Activated T-cell treated with anti-CD3 and anti-CD28 coated beads, Interleukin-2, amount 50 U/mL, for 4 hours (primary cell): Measurements from ENCODE around the gene EXOG. TPM values are rescaled to one million over a fixed set of nuclear protein-coding genes. Genes with fewer than 3 reads are reported as not detected.
"Not testable (repeated sequence)": the region's sequence is repeated elsewhere in the genome, so short reads cannot be mapped to it uniquely, and the experiment has no call there.

Experiments
- ATAC-seq, 2 donors: fragments of 200-7000 bp; cut with Tn5 transposase; one replicate each; pipeline ENCODE4 v1.10.0; 2021
- DNase-seq: peaks from one replicate; pipeline ENCODE4 v3.0.0-alpha.2; 2020
- H3K27me3 Mint-ChIP-seq: one replicate; pipeline ENCODE4 v1.8.0; 2021; ENCODE audit warnings: low read depth, mixed read lengths
- H3K36me3 Mint-ChIP-seq: one replicate; pipeline ENCODE4 v1.8.0; 2022; ENCODE audit warnings: mixed read lengths; ENCODE audit not compliant: insufficient read depth
- H3K4me1 Mint-ChIP-seq: one replicate; pipeline ENCODE4 v1.8.0; 2021; ENCODE audit warnings: low read depth, mixed read lengths
- H3K4me3 Mint-ChIP-seq: one replicate; pipeline ENCODE4 v1.8.0; 2021; ENCODE audit warnings: mild to moderate bottlenecking, moderate library complexity, mixed read lengths
- H3K9me3 Mint-ChIP-seq: one replicate; pipeline ENCODE4 v1.8.0; 2021; ENCODE audit warnings: mixed read lengths
- total RNA-seq, 3 donors: library from RNA; stranded (reverse); gene quantifications; one replicate each; pipeline ENCODE4 v1.2.1, GENCODE V29; 2021

EXOG gene
- total RNA-seq, 3 donors from 2014 or later = 18.8 to 22.7 (median 21.7) TPM

DNA sequence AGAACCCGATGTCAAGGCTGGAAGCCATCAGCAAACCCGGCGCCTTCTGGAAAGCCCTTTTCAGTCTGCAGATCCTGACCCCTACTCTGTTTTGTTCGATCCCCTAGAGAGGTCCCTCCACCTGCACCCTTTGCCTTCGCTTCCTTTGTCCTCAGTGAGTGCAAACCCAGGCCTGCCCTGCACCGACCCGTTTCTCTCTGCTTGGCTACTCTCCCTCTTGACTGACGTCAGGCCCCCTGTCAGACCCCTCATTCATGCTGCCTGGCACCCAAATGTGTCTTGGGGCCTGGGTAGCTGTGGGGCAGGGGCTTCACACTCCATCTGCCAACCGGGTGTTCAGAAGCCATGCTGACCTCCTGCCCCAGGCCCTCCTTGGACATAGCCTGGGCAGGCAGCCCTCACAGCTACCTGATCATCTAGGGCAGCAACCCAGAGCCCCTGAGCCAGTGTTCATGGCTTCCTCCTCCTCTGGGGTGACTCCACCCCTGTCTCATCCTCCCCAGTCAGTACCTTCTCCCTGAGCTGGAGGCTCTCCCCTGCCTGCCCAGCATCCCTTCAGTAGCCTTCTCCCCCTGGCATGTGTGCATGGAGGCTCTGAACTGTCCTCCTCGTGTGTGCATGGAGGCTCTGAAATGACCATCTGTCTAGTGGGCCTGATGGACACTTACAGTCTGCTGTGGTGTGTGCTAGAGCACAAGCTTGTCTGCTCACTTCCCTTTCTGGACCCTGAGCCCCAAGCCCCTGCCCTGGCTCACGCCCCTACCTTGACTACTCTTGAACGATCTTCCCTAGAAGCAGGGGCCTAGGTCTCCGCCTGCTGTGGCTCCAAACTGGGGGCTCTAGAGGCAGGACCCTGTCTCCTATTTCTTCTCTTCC, 69.4 kb downstream of the EXOG start:
- no peak overlapping the region for H3K4me3 Mint-ChIP-seq
- DNase-seq = no peak
- H3K4me1 Mint-ChIP-seq = no peaks in the 10 kb centered on the region
- no peaks in the 10 kb centered on the region for H3K27me3 Mint-ChIP-seq
- peak in 1 of 2 donors; percentile 23 for ATAC-seq
- H3K36me3 Mint-ChIP-seq = no peaks in the 10 kb centered on the region
- no peaks in the 10 kb centered on the region for H3K9me3 Mint-ChIP-seq

DNA sequence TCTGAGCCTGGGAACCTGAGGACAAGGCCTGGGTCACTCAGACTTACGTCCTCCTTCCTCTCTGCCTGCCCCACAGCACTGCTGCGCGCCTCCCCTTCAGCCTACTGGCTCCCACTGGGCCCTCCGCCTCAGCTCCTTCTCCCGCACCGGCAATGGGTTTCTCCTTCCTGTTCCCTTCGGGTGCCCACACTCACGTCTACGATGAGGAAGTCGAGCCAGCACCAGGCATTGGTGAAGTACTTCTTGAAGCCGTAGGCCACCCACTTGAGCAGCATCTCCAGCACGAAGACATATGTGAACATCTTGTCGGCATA, 70.0 kb downstream of the EXOG start:
- Mint-ChIP-seq H3K9me3 (no peaks in the 10 kb centered on the region), H3K4me3 (no peak overlapping the region), H3K27me3 (no peaks in the 10 kb centered on the region), H3K4me1 (no peaks in the 10 kb centered on the region), H3K36me3 (no peaks in the 10 kb centered on the region)
- ATAC-seq (no peak), DNase-seq (no peak)

DNA sequence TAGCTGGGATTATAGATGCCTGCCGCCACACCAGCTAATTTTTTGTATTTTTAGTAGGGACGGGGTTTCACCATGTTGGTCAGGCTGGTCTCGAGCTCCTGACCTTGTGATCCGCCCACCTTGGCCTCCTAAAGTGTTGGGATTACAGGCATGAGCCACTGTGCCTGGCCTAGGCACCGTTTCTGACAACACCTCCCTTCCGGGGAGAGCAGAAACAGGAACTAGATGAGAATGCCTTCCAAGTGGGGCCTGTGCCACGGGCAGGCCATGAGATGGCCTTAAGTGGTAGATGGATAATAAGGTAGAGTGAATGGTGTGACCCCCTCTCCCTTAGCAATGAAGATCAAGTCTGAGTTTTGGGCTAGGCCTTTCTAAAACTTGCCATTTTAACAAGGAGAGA, 70.7 kb downstream of the EXOG start:
- H3K4me3 Mint-ChIP-seq, ATAC-seq, H3K4me1 Mint-ChIP-seq, H3K36me3 Mint-ChIP-seq, DNase-seq, H3K9me3 Mint-ChIP-seq, H3K27me3 Mint-ChIP-seq: not testable (repeated sequence)

DNA sequence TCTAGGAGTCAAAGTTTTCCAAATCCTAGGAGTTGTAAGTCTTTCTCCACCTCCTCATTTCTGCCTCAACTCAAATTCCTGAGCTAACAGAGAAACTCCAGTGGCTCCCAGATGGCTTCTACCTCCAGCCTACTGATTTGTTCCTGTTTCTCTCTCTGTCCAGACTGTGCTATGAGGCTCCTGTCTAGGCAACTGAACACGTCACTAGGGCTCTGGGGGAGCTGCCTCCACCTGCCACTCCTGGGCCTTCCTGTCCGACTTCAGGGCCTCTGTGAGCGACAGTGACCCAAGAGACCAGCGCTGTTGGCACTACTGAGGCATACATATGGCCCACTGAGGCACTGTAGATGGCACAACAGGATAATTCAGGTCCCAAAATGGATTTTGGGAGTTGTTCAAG, 71.4 kb downstream of the EXOG start:
- Mint-ChIP-seq H3K27me3 (no peaks in the 10 kb centered on the region), H3K4me3 (no peak overlapping the region), H3K4me1 (no peaks in the 10 kb centered on the region), H3K9me3 (no peaks in the 10 kb centered on the region), H3K36me3 (no peaks in the 10 kb centered on the region)
- ATAC-seq (no peak), DNase-seq (no peak)

DNA sequence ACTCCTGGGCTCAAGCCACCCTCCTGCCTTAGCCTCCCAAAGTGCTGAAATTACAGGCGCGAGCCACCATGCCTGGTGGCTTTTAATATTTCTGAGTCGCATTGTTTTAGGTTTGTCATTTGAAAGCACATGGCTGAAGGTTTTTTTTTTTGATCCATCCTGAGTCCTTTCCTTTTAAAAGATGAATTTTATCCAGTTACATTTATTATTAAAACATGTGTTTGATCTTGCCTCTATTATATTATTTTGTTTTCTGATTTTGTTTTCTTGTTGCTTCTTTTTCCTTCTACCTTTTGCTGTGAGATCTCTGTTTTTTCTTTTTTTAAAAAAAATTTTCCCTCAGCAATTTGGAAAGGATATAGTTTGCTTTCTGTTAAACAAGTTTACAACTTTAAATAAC, 77.0 kb downstream of the EXOG start:
- no peak overlapping the region for H3K4me3 Mint-ChIP-seq
- no peaks in the 10 kb centered on the region for H3K36me3 Mint-ChIP-seq
- no peaks in the 10 kb centered on the region for H3K9me3 Mint-ChIP-seq
- no peaks in the 10 kb centered on the region for H3K4me1 Mint-ChIP-seq
- DNase-seq (no peak), ATAC-seq (no peak)
- no peaks in the 10 kb centered on the region for H3K27me3 Mint-ChIP-seq

DNA sequence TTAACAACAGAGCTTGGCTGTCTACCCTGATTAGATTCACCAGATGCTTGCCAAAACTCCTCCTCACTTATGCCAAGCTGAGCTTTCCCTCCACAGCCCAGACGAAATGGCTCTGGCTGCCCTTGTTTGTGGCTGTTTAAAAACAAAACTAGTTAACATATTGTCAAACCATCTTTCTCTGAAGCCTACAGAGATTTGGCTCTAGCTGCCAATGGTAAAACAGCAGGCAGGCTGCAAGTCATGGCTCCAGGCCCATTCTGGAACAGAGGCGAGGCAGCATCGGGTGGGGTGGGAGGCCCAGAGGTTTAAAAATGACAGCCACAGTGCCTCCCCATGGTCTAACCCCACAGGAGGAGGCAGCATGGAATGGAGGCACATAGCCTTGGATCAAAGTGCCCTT, 77.4 kb downstream of the EXOG start:
- Mint-ChIP-seq H3K36me3 (no peaks in the 10 kb centered on the region), H3K27me3 (no peaks in the 10 kb centered on the region), H3K4me3 (no peak overlapping the region), H3K4me1 (no peaks in the 10 kb centered on the region), H3K9me3 (no peaks in the 10 kb centered on the region)
- no peak for ATAC-seq
- no peak for DNase-seq

DNA sequence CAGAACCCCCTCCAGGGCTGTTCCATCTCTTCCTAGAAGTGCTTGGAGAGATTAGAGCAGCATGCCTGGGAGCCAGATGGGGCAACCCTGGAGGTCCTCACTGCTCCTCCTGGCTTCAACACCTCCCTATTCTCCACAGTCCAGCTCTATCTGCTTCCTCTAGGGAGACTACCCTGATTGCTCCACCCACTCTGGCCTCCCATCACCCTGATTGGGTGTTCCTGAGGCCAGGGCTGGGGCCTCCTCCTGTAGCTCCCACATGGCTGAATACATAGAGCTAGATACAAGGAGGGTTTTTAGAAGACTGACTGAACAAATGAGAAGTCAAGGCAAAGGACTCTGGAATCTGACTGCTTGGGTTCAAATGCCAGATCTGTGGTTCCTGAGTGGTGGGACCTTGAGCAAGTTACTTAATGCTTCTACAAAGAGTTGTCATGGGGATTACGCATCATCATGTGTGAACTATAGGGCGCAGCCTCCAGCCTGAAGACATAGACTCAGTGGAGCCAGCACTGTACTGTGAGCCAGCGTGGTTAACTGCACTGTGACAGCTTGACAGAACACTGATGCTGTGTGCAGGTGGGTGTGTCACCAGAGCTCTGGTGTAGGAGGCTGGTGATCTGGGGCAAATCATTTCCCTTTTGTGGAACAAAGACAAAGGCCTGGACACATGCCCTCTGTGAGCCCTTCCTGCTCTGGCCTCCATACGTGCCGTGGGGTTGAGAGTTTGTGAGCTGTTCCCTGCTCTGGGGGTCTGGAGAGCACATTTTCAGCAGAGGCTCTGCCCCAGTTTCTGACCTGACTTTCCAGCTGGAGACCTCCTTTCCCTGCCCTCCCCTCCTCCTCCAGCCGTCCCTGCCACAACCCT, 78.5 kb downstream of the EXOG start:
- ATAC-seq (no peak), DNase-seq (no peak)
- Mint-ChIP-seq H3K4me3 (no peak overlapping the region), H3K9me3 (no peaks in the 10 kb centered on the region), H3K36me3 (no peaks in the 10 kb centered on the region), H3K27me3 (peaks cover 1% of the 10 kb centered on the region), H3K4me1 (no peaks in the 10 kb centered on the region)

DNA sequence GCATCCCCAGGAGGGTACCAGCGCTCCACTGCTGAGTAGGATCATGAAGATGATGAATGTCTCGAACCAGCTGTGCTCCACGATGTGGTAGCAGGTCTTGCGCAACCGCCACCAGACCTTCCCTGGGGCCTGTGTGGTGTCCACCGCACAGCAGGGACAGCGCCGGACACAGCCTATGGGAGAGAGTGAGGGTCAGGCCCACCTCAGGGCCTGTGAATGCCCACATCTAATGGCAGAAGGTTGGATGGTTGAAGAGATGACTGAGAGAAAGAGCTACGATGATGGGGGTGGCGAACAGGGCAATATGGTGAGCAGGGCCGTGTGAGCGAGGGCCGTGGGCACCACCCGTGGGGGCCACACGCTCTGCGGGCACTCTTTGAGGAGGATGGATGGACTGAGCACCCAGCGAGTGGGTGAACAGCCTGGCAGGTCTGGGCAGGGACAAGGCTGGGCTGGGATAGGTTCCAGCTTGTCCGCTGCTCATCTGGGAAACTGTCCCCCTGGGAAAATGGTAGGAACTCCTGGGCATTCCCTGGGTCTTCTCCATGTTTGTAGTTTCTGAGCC, 79.2 kb downstream of the EXOG start:
- H3K36me3 Mint-ChIP-seq = no peaks in the 10 kb centered on the region
- no peaks in the 10 kb centered on the region for H3K4me1 Mint-ChIP-seq
- H3K27me3 Mint-ChIP-seq = peaks cover 2% of the 10 kb centered on the region
- ATAC-seq (no peak), DNase-seq (no peak)
- H3K9me3 Mint-ChIP-seq = no peaks in the 10 kb centered on the region
- H3K4me3 Mint-ChIP-seq = no peak overlapping the region

Other genes starting within 250 kb of the EXOG start
- gene SLC22A13, start 230.5 kb upstream of the EXOG start, total RNA-seq = under 1 TPM; 0.27 to 0.53 (median 0.29) TPM
- gene SLC22A14, start 214.0 kb upstream of the EXOG start, total RNA-seq = not detected
- gene XYLB, start 149.6 kb upstream of the EXOG start, total RNA-seq = 1 to 10 TPM; 4.2 to 6.4 (median 5.9) TPM
- 1 to 10 TPM; 4.5 to 5.5 (median 4.5) TPM for gene ACVR2B, start 42.5 kb upstream of the EXOG start, total RNA-seq
- not detected for gene SCN5A, start 153.3 kb downstream of the EXOG start, total RNA-seq